A549 (cell line): Measurements from ENCODE around the gene SLC26A5. TPM values are rescaled to one million over a fixed set of nuclear protein-coding genes. Genes with fewer than 3 reads are reported as not detected.

ENCODE experiments used
- ATAC-seq, 2 experiments: fragments of 200-7000 bp in 1 of 2; fragments of >200 bp in 1 of 2; cut with Nextera tagmentation in 1 of 2; cut with Tn5 transposase in 1 of 2; 3 replicates each; pipeline versions ENCODE4 v1.8.0 to v1.9.1; 2018 to 2020; ENCODE audit warnings: mild to moderate bottlenecking in 1 of 2, moderate library complexity in 1 of 2
- CTCF ChIA-PET: fragments of 300-600 bp; sonication (Branson Sonifier 250); formaldehyde crosslinking; extraction: SDS; loops from one replicate; lab custom pipeline; 2021; ENCODE audit warnings: antibody characterized with exemption, inconsistent platforms; lab: Yijun Ruan, JAX
- POLR2A ChIA-PET: fragments of 350-600 bp; formaldehyde crosslinking; extraction: SDS; loops from one replicate; lab custom pipeline; 2021; ENCODE audit warnings: antibody characterized with exemption, inconsistent platforms; lab: Yijun Ruan, JAX
- DNase-seq, 2 experiments: peaks; one replicate each; pipeline versions ENCODE4 v3.0.0 to v3.0.0-alpha.2; 2011 to 2016; ENCODE audit warnings: low read depth in 1 of 2, low spot score in 1 of 2
- FAIRE-seq: peaks from 2 replicates; lab custom pipeline; 2011; peaks lifted over from hg19 to GRCh38; lab: Jason Lieb, UNC
- H3K27ac ChIP-seq, 2 experiments: fragments of >200 bp; sonication (Bioruptor Twin); formaldehyde crosslinking; 3 replicates each; pipeline ENCODE4 v1.5.1; 2016 to 2017
- H3K4me1 ChIP-seq: fragments of >200 bp; sonication (Bioruptor Twin); formaldehyde crosslinking; 3 replicates; pipeline ENCODE4 v1.6.1; 2016
- H3K4me2 ChIP-seq: fragments of >200 bp; sonication (Bioruptor Twin); formaldehyde crosslinking; 3 replicates; pipeline ENCODE4 v1.6.1; 2016
- H3K4me3 ChIP-seq: fragments of >200 bp; sonication (Bioruptor Twin); formaldehyde crosslinking; 3 replicates; pipeline ENCODE4 v1.5.1; 2016
- H3K9me3 ChIP-seq: fragments of >200 bp; sonication (Bioruptor Twin); formaldehyde crosslinking; 3 replicates; pipeline ENCODE4 v1.6.1; 2016
- ATOH8 ChIP-seq: fragments of 250-450 bp; sonication (Bioruptor Pico); IDR thresholded peaks from 2 replicates; pipeline ENCODE4 v1.5.0; 2020; ENCODE audit warnings: low read depth, mild to moderate bottlenecking, moderate library complexity
- CBX2 ChIP-seq: fragments of 200-600 bp; sonication (generic); IDR thresholded peaks from 2 replicates; pipeline ENCODE4 v1.6.1; 2016; ENCODE audit warnings: low read depth, mild to moderate bottlenecking, borderline replicate concordance
- CBX8 ChIP-seq: fragments of 200-600 bp; sonication (generic); IDR thresholded peaks from 2 replicates; pipeline ENCODE4 v1.6.1; 2016
- CHD4 ChIP-seq: fragments of 200-600 bp; sonication (generic); IDR thresholded peaks from 2 replicates; pipeline ENCODE4 v1.6.1; 2016; ENCODE audit warnings: antibody characterized with exemption, mild to moderate bottlenecking, borderline replicate concordance
- CTCF ChIP-seq: fragments of >200 bp; sonication (Bioruptor Twin); formaldehyde crosslinking; IDR thresholded peaks from 3 replicates; pipeline ENCODE4 v1.5.1; 2016
- EHMT2 ChIP-seq: fragments of 200-600 bp; sonication (generic); IDR thresholded peaks from 2 replicates; pipeline ENCODE4 v1.6.1; 2016; ENCODE audit warnings: antibody characterized with exemption, low read depth, mild to moderate bottlenecking, moderate library complexity
- ELK1 ChIP-seq: fragments of 150-350 bp; IDR thresholded peaks from 2 replicates; pipeline ENCODE4 v1.6.1; 2014; ENCODE audit warnings: low read depth, mild to moderate bottlenecking, low read length
- ESRRA ChIP-seq: fragments of 150-350 bp; IDR thresholded peaks from 2 replicates; pipeline ENCODE4 v1.6.1; 2014; ENCODE audit warnings: mild to moderate bottlenecking, low read length, borderline replicate concordance
- FOSB ChIP-seq: fragments of 250-450 bp; sonication (Bioruptor Pico); IDR thresholded peaks from 2 replicates; pipeline ENCODE4 v1.5.0; 2020; ENCODE audit warnings: mild to moderate bottlenecking, moderate library complexity
- FOSL2 ChIP-seq, 2 experiments: fragments of 450-650 bp in 1 of 2; fragments of >200 bp in 1 of 2; sonication (Bioruptor Twin) in 1 of 2; formaldehyde crosslinking; IDR thresholded peaks; 2 replicates each; pipeline versions ENCODE4 v1.5.0 to v1.6.1; 2016 to 2020; ENCODE audit warnings: mild to moderate bottlenecking in 1 of 2, moderate library complexity in 1 of 2
- FOXS1 ChIP-seq: fragments of 250-450 bp; sonication (Bioruptor Pico); IDR thresholded peaks from 2 replicates; pipeline ENCODE4 v1.5.0; 2020; ENCODE audit warnings: mild to moderate bottlenecking, moderate library complexity
- GATA3 ChIP-seq: IDR thresholded peaks from 2 replicates; pipeline ENCODE4 v1.6.1; 2012; ENCODE audit warnings: borderline replicate concordance
- HOXB13 ChIP-seq: fragments of 250-450 bp; sonication (Bioruptor Pico); IDR thresholded peaks from 2 replicates; pipeline ENCODE4 v1.5.0; 2020; ENCODE audit warnings: low read depth, mild to moderate bottlenecking, moderate library complexity
- HOXB5 ChIP-seq: fragments of 250-450 bp; sonication (Bioruptor Pico); IDR thresholded peaks from 2 replicates; pipeline ENCODE4 v1.5.0; 2020; ENCODE audit warnings: mild to moderate bottlenecking, moderate library complexity
- KDM1A ChIP-seq: fragments of 200-600 bp; sonication (generic); IDR thresholded peaks from 2 replicates; pipeline ENCODE4 v1.6.1; 2016; ENCODE audit warnings: low read depth, mild to moderate bottlenecking
- KDM5A ChIP-seq: fragments of 200-600 bp; sonication (generic); IDR thresholded peaks from 2 replicates; pipeline ENCODE4 v1.6.1; 2016; ENCODE audit warnings: antibody characterized with exemption, mild to moderate bottlenecking
- MAX ChIP-seq: IDR thresholded peaks from 2 replicates; pipeline ENCODE4 v1.6.1; 2012
- MYC ChIP-seq: IDR thresholded peaks from 2 replicates; pipeline ENCODE4 v1.6.1; 2012; ENCODE audit warnings: mild to moderate bottlenecking, inconsistent platforms, low read length, improper control_type of control experiment, borderline replicate concordance
- NFE2L2 ChIP-seq: fragments of 150-350 bp; conservative IDR thresholded peaks from 2 replicates; pipeline ENCODE4 v1.6.1; 2014; ENCODE audit warnings: low read length
- NR3C1 ChIP-seq: fragments of >200 bp; sonication (Bioruptor Twin); formaldehyde crosslinking; IDR thresholded peaks from 3 replicates; pipeline ENCODE4 v1.6.1; 2017
- POLR2A ChIP-seq: IDR thresholded peaks from 2 replicates; pipeline ENCODE4 v1.6.1; 2012; ENCODE audit warnings: mild to moderate bottlenecking, low read length
- RAD21 ChIP-seq, 2 experiments: fragments of >200 bp in 1 of 2; sonication (Bioruptor Twin) in 1 of 2; formaldehyde crosslinking in 1 of 2; IDR thresholded peaks in 1 of 2; conservative IDR thresholded peaks in 1 of 2; 2 replicates in 1 of 2; 3 replicates in 1 of 2; pipeline ENCODE4 v1.6.1; 2012 to 2018; ENCODE audit warnings: inconsistent platforms in 1 of 2
- RNF2 ChIP-seq: fragments of 200-600 bp; sonication (generic); IDR thresholded peaks from 2 replicates; pipeline ENCODE4 v1.6.1; 2016; ENCODE audit warnings: low read depth, mild to moderate bottlenecking, antibody characterized with exemption, moderate library complexity, borderline replicate concordance
- SMC3 ChIP-seq: fragments of >200 bp; sonication (Bioruptor Twin); formaldehyde crosslinking; IDR thresholded peaks from 3 replicates; pipeline ENCODE4 v1.6.1; 2018; ENCODE audit warnings: inconsistent platforms
- TFCP2L1 ChIP-seq: fragments of 250-450 bp; sonication (Bioruptor Pico); IDR thresholded peaks from 2 replicates; pipeline ENCODE4 v1.5.0; 2021; ENCODE audit warnings: mild to moderate bottlenecking
- TP53 ChIP-seq: fragments of 250-450 bp; sonication (Bioruptor Pico); IDR thresholded peaks from 2 replicates; pipeline ENCODE4 v1.5.0; 2021; ENCODE audit warnings: mild to moderate bottlenecking, moderate library complexity
- USF2 ChIP-seq: fragments of 450-650 bp; IDR thresholded peaks from 2 replicates; pipeline ENCODE4 v1.6.1; 2014; ENCODE audit warnings: antibody characterized with exemption
- ZC3H11A ChIP-seq: fragments of 450-650 bp; IDR thresholded peaks from 2 replicates; pipeline ENCODE4 v1.6.1; 2014; ENCODE audit warnings: antibody characterized with exemption, mild to moderate bottlenecking
- ZSCAN20 ChIP-seq: fragments of 250-450 bp; sonication (Bioruptor Pico); IDR thresholded peaks from 2 replicates; pipeline ENCODE4 v1.8.0; 2022; ENCODE audit warnings: mild to moderate bottlenecking, moderate library complexity
- WGBS: methylation state at CpG from one replicate; pipeline ENCODE4 v1.1.6; 2017; ENCODE audit errors: missing lambda C conversion rate; 5-methylcytosine and 5-hydroxymethylcytosine counted together
- polyA plus RNA-seq, 4 experiments: library from polyadenylated mRNA; depleted of rRNA in 3 of 4; stranded (reverse); fragments of >200 nt; fragmentation: RNase III in 1 of 4; extraction: RNeasy Plus Mini Kit Qiagen cat#74134 plus additional on column Dnase treatment in 1 of 4; gene quantifications; 2 replicates in 3 of 4; 3 replicates in 1 of 4; pipeline ENCODE4 v1.2.3, GENCODE V29; 2011 to 2017

The SLC26A5 gene
- polyA plus RNA-seq, 2 of the 4 experiments (the other 2 are of a cell fraction): not detected

GRCh38 chr7:103462358-103462757 is 16.4 kb upstream of the SLC26A5 start:
- no peaks in the 10 kb centered on the region for H3K4me1 ChIP-seq
- ATAC-seq (no peak), FAIRE-seq (no peak), DNase-seq (no peak)
- no peaks in the 10 kb centered on the region for H3K9me3 ChIP-seq
- WGBS: 27% methylated on average over 3 of the region's 7 CpGs
- ChIA-PET CTCF (interaction anchor here (2.9 kb wide), 1 partner anchor 15 kb away, joined by 10 read pairs; no protein-coding TSS in a partner anchor), POLR2A (no interaction called here)
- no peak for TF ChIP-seq GATA3
- no peak for TF ChIP-seq FOXS1 (CRISPR knock-in tag)
- TF ChIP-seq HOXB13 (CRISPR knock-in tag): no peak
- TF ChIP-seq ATOH8 (CRISPR knock-in tag): no peak
- no peak for TF ChIP-seq ZC3H11A
- no peak for TF ChIP-seq NFE2L2
- TF ChIP-seq RAD21 (conservative IDR thresholded peaks at IDR 0.05 in 1 of 2, IDR thresholded peaks at IDR 0.05 in 1 of 2): no peak
- no peak for TF ChIP-seq ZSCAN20 (CRISPR knock-in tag)
- no peak for TF ChIP-seq USF2
- no peak for TF ChIP-seq NR3C1
- TF ChIP-seq CHD4: no peak
- TF ChIP-seq KDM5A: no peak
- TF ChIP-seq TP53: no peak
- TF ChIP-seq HOXB5 (CRISPR knock-in tag): no peak
- TF ChIP-seq KDM1A: no peak
- no peak for TF ChIP-seq CBX2
- no peak overlapping the region for H3K4me2 ChIP-seq
- H3K4me3 ChIP-seq: no peak overlapping the region
- H3K27ac ChIP-seq: no peak overlapping the region

- ATAC-seq: peak; percentile 93 to 99
Measured at GRCh38 chr7:103447073-103447960, 1.3 kb upstream of the SLC26A5 start.

More at GRCh38 chr7:103447073-103447960, 1.3 kb upstream of the SLC26A5 start:
- H3K9me3 ChIP-seq: peaks cover 4% of the 10 kb centered on the region; the same call in 1 of the 3 replicates
- H3K4me2 ChIP-seq: peak overlapping the region; percentile 33
- 6% methylated on average over 17 of the region's 17 CpGs for WGBS
- no peak overlapping the region for H3K27ac ChIP-seq
- CTCF ChIA-PET: interaction anchor here (0.6 to 1.8 kb wide), 14 partner anchors 9 to 1473 kb away, joined by 3 to 10 read pairs (median 3); no protein-coding TSS in a partner anchor
- H3K4me3 ChIP-seq: no peak overlapping the region
- TF ChIP-seq NR3C1 (no peak), POLR2A (no peak), CBX8 (no peak), MYC (no peak), KDM1A (no peak), MAX (no peak), ATOH8 (CRISPR knock-in tag) (no peak), RNF2 (no peak), KDM5A (no peak), ESRRA (no peak), FOSB (CRISPR knock-in tag) (no peak), EHMT2 (no peak), FOSL2 (IDR thresholded peaks at IDR 0.05) (no peak), FOSL2 (CRISPR knock-in tag; IDR thresholded peaks at IDR 0.05) (no peak), RAD21 (conservative IDR thresholded peaks at IDR 0.05 in 1 of 2, IDR thresholded peaks at IDR 0.05 in 1 of 2) (peak; percentile 70 to 76), ELK1 (no peak), SMC3 (peak; percentile 49), NFE2L2 (no peak), CTCF (peak; percentile 69), TFCP2L1 (CRISPR knock-in tag) (no peak)
- DNase-seq (peak; percentile 59 to 65), FAIRE-seq (no peak)
- peaks cover 7% of the 10 kb centered on the region; the same call in 1 of the 3 replicates for H3K4me1 ChIP-seq
- POLR2A ChIA-PET: no interaction called here
